ENCODE data around the gene CHST3. TPM values are rescaled to one million over a fixed set of nuclear protein-coding genes. Genes with fewer than 3 reads are reported as not detected.
A peak's percentile ranks its signal among the peaks of the same experiment; 100 is the strongest.

Gene CHST3
- total and polyA plus RNA-seq, 9 donors = 16.4 to 69.2 (median 36.1) TPM

DNA sequence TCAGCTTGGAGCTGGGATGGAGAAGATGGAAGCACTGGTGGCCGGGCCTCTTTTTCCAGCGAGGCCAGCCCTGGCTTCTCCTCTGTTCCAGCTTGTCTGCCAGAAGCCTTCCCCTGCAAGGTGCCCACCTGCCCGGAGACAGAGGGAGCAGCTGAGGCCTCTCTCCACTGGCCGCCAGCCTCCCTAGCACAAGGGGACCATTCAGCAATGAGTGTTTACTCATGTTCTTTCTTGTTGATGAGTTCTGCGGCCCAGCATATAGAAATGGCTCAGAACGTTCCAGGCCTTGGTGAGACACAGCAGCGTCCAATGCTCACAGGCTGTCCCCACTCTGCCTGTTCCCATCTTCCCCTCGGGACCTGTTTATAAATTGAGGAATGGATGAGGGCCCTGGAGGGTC lies 47.3 kb downstream of the CHST3 start:
- Histone ChIP-seq H3K27ac (no peak overlapping the region), H3K4me3 (no peak overlapping the region), H3K9me3 (no peaks in the 10 kb centered on the region), H3K4me1 (ENCODE audit: insufficient read depth) (peaks cover 61% of the 10 kb centered on the region), H3K36me3 (no peaks in the 10 kb centered on the region), H3K27me3 (no peaks in the 10 kb centered on the region)
- 92 to 95% (median 95%) methylated on average over 8 of the region's 8 CpGs for WGBS, 3 donors
- TF ChIP-seq EP300 (IDR thresholded peaks at IDR 0.05) (no peak), POLR2A (IDR thresholded peaks at IDR 0.05) (no peak)
- TF ChIP-seq, protein P1, sequence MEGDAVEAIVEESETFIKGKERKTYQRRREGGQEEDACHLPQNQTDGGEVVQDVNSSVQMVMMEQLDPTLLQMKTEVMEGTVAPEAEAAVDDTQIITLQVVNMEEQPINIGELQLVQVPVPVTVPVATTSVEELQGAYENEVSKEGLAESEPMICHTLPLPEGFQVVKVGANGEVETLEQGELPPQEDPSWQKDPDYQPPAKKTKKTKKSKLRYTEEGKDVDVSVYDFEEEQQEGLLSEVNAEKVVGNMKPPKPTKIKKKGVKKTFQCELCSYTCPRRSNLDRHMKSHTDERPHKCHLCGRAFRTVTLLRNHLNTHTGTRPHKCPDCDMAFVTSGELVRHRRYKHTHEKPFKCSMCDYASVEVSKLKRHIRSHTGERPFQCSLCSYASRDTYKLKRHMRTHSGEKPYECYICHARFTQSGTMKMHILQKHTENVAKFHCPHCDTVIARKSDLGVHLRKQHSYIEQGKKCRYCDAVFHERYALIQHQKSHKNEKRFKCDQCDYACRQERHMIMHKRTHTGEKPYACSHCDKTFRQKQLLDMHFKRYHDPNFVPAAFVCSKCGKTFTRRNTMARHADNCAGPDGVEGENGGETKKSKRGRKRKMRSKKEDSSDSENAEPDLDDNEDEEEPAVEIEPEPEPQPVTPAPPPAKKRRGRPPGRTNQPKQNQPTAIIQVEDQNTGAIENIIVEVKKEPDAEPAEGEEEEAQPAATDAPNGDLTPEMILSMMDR (IDR thresholded peaks at IDR 0.05) = no peak
- intact Hi-C loops (cut with DNase I) = no loop called here
- DNase-seq = no peak

DNA sequence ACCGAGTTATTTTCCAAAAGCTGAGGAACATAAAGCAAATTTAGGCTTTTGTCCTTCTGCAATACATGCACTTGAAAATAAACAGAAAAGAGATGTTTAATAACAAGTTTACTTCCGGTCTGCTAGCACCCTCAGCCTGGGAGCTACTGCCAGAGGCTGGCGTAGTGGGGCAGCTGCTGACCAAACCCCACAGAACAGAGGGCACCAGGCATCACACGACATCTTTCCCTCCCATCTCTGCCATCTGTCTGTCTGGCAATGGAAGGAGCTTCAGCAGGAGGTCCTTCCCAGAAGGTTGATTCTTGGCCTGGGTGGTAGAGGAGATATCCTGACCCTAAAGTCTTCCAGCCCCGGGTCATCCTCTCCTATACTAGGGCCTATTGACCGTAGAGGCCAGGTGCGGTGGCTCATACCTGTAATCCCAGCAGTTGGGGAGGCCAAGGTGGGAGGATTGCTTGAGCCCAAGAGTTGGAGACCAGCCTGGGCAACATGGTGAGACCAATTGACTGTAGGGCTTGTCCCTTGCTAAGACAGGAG lies 47.8 kb downstream of the CHST3 start:
- TF ChIP-seq, protein P1 (IDR thresholded peaks at IDR 0.05) = no peak
- TF ChIP-seq POLR2A (IDR thresholded peaks at IDR 0.05) (no peak), EP300 (IDR thresholded peaks at IDR 0.05) (no peak)
- 86 to 91% (median 91%) methylated on average over 7 of the region's 7 CpGs for WGBS, 3 donors
- Histone ChIP-seq H3K9me3 (no peaks in the 10 kb centered on the region), H3K4me1 (ENCODE audit: insufficient read depth) (peaks cover 58% of the 10 kb centered on the region), H3K36me3 (no peaks in the 10 kb centered on the region), H3K27me3 (no peaks in the 10 kb centered on the region), H3K4me3 (no peak overlapping the region), H3K27ac (no peak overlapping the region)
- intact Hi-C loops (cut with DNase I) = no loop called here
- DNase-seq = no peak

DNA sequence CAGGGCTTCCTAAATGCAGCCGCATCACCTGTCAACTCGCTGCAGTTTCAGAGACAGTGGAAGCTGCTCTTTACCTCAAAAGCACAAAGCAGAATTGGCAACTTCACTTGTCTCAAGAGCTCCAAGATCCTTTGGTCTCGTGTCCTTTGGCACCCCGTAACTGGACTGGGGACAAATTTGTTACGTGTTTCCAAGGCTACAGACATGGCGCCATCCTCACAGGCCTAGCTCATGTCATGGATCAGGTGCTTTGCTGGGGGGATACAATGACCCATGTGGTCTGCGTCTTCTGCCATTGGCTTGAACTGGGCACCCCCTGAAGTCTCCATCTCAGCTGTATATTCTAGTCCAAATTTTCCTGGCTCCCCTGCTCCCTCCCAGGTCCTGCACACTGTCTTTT lies 48.6 kb downstream of the CHST3 start:
- Histone ChIP-seq H3K27ac (no peak overlapping the region), H3K27me3 (no peaks in the 10 kb centered on the region), H3K36me3 (no peaks in the 10 kb centered on the region), H3K4me1 (ENCODE audit: insufficient read depth) (peaks cover 56% of the 10 kb centered on the region), H3K9me3 (no peaks in the 10 kb centered on the region), H3K4me3 (no peak overlapping the region)
- TF ChIP-seq POLR2A (IDR thresholded peaks at IDR 0.05) (no peak), EP300 (IDR thresholded peaks at IDR 0.05) (no peak)
- TF ChIP-seq, protein P1 (IDR thresholded peaks at IDR 0.05) = no peak
- intact Hi-C loops (cut with DNase I) = no loop called here
- 82 to 94% (median 90%) methylated on average over 7 of the region's 7 CpGs for WGBS, 3 donors
- no peak for DNase-seq

DNA sequence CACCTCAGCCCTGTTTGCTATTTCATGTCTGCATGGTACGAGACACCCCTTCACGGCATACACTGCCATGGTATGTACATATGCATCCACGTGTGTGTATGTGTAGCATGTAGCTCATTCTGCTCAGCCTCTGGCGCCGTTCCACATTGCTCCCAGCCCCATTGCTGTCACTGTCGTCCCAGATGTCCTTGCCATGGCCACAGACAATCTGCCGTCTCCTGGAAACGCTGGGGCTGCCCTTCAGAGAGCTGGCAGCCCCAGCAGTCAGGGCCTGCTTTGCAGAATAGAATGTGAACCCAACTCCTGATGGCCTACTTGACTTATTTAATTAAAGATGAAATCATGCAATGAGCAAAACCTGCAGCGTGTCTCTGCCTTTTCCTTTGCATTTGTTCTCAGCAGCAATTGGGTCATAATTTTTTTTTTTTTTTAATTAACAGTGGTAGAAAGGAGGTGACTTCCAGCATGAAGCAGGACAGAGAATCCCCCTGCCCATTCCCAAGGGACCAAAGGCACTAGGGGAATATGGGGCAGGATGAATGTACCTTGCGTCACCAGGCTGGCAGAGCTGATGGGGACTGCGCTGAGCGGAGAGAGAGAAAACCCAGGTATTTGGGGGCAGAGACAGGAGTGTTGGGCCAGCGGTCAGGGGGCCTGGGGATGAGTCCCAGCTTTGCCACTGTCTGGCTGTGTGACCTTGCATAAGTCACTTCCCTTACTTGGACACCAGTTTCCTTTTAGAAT lies 49.2 kb downstream of the CHST3 start:
- Histone ChIP-seq H3K27me3 (no peaks in the 10 kb centered on the region), H3K4me1 (ENCODE audit: insufficient read depth) (peaks cover 54% of the 10 kb centered on the region), H3K9me3 (no peaks in the 10 kb centered on the region), H3K4me3 (no peak overlapping the region), H3K27ac (peak overlapping the region in 1 of 2 donors; percentile 25), H3K36me3 (no peaks in the 10 kb centered on the region)
- intact Hi-C loops (cut with DNase I) = no loop called here
- DNase-seq = no peak
- TF ChIP-seq, protein P1 (IDR thresholded peaks at IDR 0.05) = no peak
- TF ChIP-seq EP300 (IDR thresholded peaks at IDR 0.05) = no peak
- TF ChIP-seq POLR2A (IDR thresholded peaks at IDR 0.05) = no peak
- WGBS, 3 donors = 82 to 93% (median 90%) methylated on average over 13 of the region's 13 CpGs
